Putamen (tissue), 1 donor: ENCODE results near the gene SMAD5.

Source experiments
- DNase-seq: peaks from one replicate; pipeline ENCODE4 v3.0.0-alpha.2; 2016; ENCODE audit warnings: low spot score

Gene SMAD5

GRCh38 chr5:136222580-136223235, 90.1 kb downstream of the SMAD5 start:
- DNase-seq: no peak

GRCh38 chr5:136225796-136226195, 93.2 kb downstream of the SMAD5 start:
- DNase-seq: no peak

GRCh38 chr5:136226401-136226800, 93.8 kb downstream of the SMAD5 start:
- DNase-seq: no peak

GRCh38 chr5:136228136-136228757, 95.6 kb downstream of the SMAD5 start:
- no peak for DNase-seq

GRCh38 chr5:136230176-136230575, 97.5 kb downstream of the SMAD5 start:
- no peak for DNase-seq

- DNase-seq: no peak
Observed at GRCh38 chr5:136232316-136232715, 99.7 kb downstream of the SMAD5 start.
